OCI-LY3 (cell line): ENCODE data around the gene LYPD6B.

Source experiments
- H2AFZ ChIP-seq: fragments of 200-600, 300-600 bp; shearing (Covaris generic); 2 replicates; pipeline ENCODE4 v1.6.0; 2014; ENCODE audit warnings: antibody characterized with exemption, low read depth, low read length
- H3K27ac ChIP-seq: fragments of 200-600, 300-600 bp; sonication (generic); 2 replicates; pipeline ENCODE4 v1.5.1; 2014; ENCODE audit warnings: mild to moderate bottlenecking, low read length, moderate library complexity, mixed read lengths
- H3K27me3 ChIP-seq: fragments of 200-600, 300-600 bp; sonication (generic); 2 replicates; pipeline ENCODE4 v1.6.1; 2014; ENCODE audit warnings: low read depth, low read length, mixed read lengths
- H3K36me3 ChIP-seq: fragments of 200-600, 300-600 bp; sonication (generic); replicated peaks from 2 replicates; pipeline ENCODE3; 2014; ENCODE audit warnings: low read depth, low read length, mixed read lengths
- H3K4me1 ChIP-seq: fragments of 300-600, 200-600 bp; sonication (generic); 2 replicates; pipeline ENCODE4 v1.6.1; 2014; ENCODE audit warnings: low read length, mixed read lengths
- H3K4me2 ChIP-seq: fragments of 200-600, 300-600 bp; sonication (generic); 2 replicates; pipeline ENCODE4 v1.6.1; 2014; ENCODE audit warnings: low read length, mixed read lengths
- H3K4me3 ChIP-seq: fragments of 300-600, 200-600 bp; sonication (generic); 2 replicates; pipeline ENCODE4 v1.5.1; 2014; ENCODE audit warnings: antibody characterized with exemption, mild to moderate bottlenecking, low read length, moderate library complexity
- H3K79me2 ChIP-seq: fragments of 300-600, 200-600 bp; shearing (Covaris generic); 2 replicates; pipeline ENCODE4 v1.6.1; 2014; ENCODE audit warnings: mild to moderate bottlenecking, low read length, mixed read lengths
- H3K9ac ChIP-seq: fragments of 300-600, 200-600 bp; shearing (Covaris generic); 2 replicates; pipeline ENCODE4 v1.6.0; 2014; ENCODE audit warnings: mild to moderate bottlenecking, low read length, moderate library complexity
- H3K9me3 ChIP-seq: fragments of 200-600, 300-600 bp; shearing (Covaris generic); 2 replicates; pipeline ENCODE4 v1.6.1; 2014; ENCODE audit warnings: low read length, mixed read lengths; ENCODE audit not compliant: insufficient read depth
- H4K20me1 ChIP-seq: fragments of 200-600, 300-600 bp; sonication (generic); 2 replicates; pipeline ENCODE4 v1.6.1; 2016; ENCODE audit warnings: low read length, mixed read lengths; ENCODE audit not compliant: insufficient read depth
- CTCF ChIP-seq: fragments of 200-600, 300-600 bp; sonication (generic); IDR thresholded peaks from 2 replicates; pipeline ENCODE4 v1.5.1; 2014; ENCODE audit warnings: antibody characterized with exemption, low read length, low read depth
- EZH2phosphoT487 ChIP-seq: fragments of 200-600 bp; shearing (Covaris generic); IDR thresholded peaks from 2 replicates; pipeline ENCODE4 v1.6.1; 2018; ENCODE audit warnings: antibody characterized with exemption, mixed run types, low read depth

LYPD6B gene

GRCh38 chr2:149015501-149015900 lies 23.0 kb upstream of the LYPD6B start:
- Histone ChIP-seq H3K36me3 (no peaks in the 10 kb centered on the region), H3K27ac (no peak overlapping the region), H3K79me2 (no peaks in the 10 kb centered on the region), H3K9ac (no peak overlapping the region), H2AFZ (no peak overlapping the region), H4K20me1 (no peaks in the 10 kb centered on the region), H3K4me1 (peaks cover 8% of the 10 kb centered on the region), H3K27me3 (no peaks in the 10 kb centered on the region), H3K4me3 (no peak overlapping the region), H3K4me2 (no peak overlapping the region), H3K9me3 (no peaks in the 10 kb centered on the region)
- no peak for TF ChIP-seq EZH2phosphoT487
- TF ChIP-seq CTCF, result no peak

DNA sequence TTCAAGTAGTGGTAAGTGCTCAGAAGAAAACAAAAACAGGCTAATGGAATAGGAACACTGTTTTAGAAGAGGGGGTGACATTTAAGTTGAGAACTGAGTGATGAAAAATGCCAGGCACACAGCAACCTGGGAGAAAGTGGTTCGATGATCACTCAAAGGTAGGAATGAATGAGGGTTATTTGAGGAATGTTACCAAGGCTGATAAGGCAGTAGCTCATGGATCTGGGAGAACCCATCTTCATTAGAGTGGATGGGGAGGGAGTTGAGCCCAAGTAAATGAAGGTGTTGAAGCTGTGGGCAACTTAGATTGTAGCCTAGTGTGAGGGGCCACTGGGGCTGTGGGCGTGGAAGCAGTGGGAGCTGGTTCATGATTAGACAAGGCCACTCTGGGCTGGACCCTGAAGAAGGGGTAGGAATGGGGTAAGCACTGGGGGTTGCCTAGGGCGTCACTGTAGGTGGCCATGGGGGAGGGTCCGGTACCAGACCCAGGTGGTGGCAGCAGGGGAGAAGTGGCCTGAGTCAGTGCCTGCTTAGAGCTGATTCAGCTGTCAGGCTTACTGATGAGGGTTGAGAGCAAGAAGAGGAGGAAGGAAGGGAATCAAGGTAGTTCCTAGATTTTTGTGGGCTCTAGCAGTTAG lies 22.5 kb upstream of the LYPD6B start:
- H3K4me2 ChIP-seq, result no peak overlapping the region
- H3K79me2 ChIP-seq, result no peaks in the 10 kb centered on the region
- no peaks in the 10 kb centered on the region for H3K9me3 ChIP-seq
- H3K4me3 ChIP-seq, result no peak overlapping the region
- H3K4me1 ChIP-seq, result peaks cover 13% of the 10 kb centered on the region
- H3K27me3 ChIP-seq, result no peaks in the 10 kb centered on the region
- H3K27ac ChIP-seq, result no peak overlapping the region
- no peaks in the 10 kb centered on the region for H4K20me1 ChIP-seq
- H3K36me3 ChIP-seq, result no peaks in the 10 kb centered on the region
- no peak overlapping the region for H3K9ac ChIP-seq
- no peak overlapping the region for H2AFZ ChIP-seq
- no peak for TF ChIP-seq CTCF
- no peak for TF ChIP-seq EZH2phosphoT487

GRCh38 chr2:149017116-149017985 lies 21.1 kb upstream of the LYPD6B start:
- Histone ChIP-seq H3K27ac (no peak overlapping the region), H3K4me1 (peaks cover 25% of the 10 kb centered on the region), H3K9me3 (no peaks in the 10 kb centered on the region), H3K27me3 (no peaks in the 10 kb centered on the region), H4K20me1 (no peaks in the 10 kb centered on the region), H3K4me2 (peak overlapping the region; percentile 33), H3K9ac (no peak overlapping the region), H2AFZ (no peak overlapping the region), H3K4me3 (no peak overlapping the region), H3K36me3 (no peaks in the 10 kb centered on the region), H3K79me2 (no peaks in the 10 kb centered on the region)
- peak; percentile 90 for TF ChIP-seq CTCF
- TF ChIP-seq EZH2phosphoT487, result no peak

- Histone ChIP-seq H3K27me3 (no peaks in the 10 kb centered on the region), H3K79me2 (no peaks in the 10 kb centered on the region), H3K9me3 (no peaks in the 10 kb centered on the region), H3K4me2 (no peak overlapping the region), H3K27ac (no peak overlapping the region), H3K9ac (no peak overlapping the region), H3K4me3 (no peak overlapping the region), H4K20me1 (no peaks in the 10 kb centered on the region), H3K4me1 (peaks cover 25% of the 10 kb centered on the region), H3K36me3 (no peaks in the 10 kb centered on the region), H2AFZ (no peak overlapping the region)
- TF ChIP-seq CTCF (no peak), EZH2phosphoT487 (no peak)
Measured at GRCh38 chr2:149018981-149019380, 19.5 kb upstream of the LYPD6B start.
